GM12872 (cell line): ENCODE data around the gene STAG2.

ENCODE experiments used
- TF ChIP-seq, protein P1 (sequence below): IDR thresholded peaks from 3 replicates; pipeline ENCODE4 v1.5.1; 2011; ENCODE audit warnings: low read depth, mild to moderate bottlenecking, low read length, moderate library complexity; ENCODE audit not compliant: insufficient read depth

Gene STAG2

DNA sequence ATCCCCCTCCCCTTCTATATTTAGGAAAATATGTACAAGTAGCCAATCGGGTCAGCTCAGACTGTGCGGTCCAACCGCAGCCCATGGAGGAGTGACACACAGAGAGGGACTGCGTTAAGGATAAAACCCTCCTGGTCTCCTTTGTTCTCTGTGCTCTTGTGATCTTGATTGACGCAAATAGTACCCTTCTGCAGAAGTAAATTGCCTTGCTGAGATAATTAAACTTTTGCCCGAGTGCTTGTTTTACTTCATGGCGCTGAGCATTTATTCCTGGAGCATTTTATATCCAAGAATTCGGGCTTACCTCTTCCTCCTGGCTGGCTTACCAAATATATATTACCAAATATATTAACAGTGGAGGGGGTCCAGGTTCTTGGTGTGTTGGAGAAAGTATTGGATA is 184.2 kb downstream of the STAG2 start:
- TF ChIP-seq, protein P1, sequence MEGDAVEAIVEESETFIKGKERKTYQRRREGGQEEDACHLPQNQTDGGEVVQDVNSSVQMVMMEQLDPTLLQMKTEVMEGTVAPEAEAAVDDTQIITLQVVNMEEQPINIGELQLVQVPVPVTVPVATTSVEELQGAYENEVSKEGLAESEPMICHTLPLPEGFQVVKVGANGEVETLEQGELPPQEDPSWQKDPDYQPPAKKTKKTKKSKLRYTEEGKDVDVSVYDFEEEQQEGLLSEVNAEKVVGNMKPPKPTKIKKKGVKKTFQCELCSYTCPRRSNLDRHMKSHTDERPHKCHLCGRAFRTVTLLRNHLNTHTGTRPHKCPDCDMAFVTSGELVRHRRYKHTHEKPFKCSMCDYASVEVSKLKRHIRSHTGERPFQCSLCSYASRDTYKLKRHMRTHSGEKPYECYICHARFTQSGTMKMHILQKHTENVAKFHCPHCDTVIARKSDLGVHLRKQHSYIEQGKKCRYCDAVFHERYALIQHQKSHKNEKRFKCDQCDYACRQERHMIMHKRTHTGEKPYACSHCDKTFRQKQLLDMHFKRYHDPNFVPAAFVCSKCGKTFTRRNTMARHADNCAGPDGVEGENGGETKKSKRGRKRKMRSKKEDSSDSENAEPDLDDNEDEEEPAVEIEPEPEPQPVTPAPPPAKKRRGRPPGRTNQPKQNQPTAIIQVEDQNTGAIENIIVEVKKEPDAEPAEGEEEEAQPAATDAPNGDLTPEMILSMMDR, result no peak

DNA sequence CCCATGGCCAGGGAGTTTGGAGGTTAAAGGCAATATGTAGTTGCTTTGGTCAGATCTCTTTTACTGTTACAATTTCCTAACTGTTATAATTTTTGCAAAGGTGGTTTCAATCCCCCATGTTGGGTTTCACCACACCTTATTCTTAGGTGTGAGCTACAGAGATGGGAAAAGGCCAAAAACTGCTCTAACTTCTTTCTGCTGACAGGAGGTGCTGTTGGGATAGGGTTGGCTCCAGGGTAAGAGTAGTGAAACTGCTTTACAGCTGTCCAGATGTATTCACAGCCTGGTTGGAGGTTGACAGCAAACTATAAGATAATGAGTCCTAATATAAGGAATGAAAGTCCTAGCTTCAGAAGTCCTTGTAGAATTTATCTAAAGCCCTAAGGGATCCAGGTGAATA is 189.7 kb downstream of the STAG2 start:
- TF ChIP-seq, protein P1, result no peak
